Mesenchymal stem cell (in vitro differentiated cells and primary cell): Measurements from ENCODE around the gene FLNC.

ENCODE experiments used
- DNase-seq: peaks from one replicate; pipeline ENCODE4 v3.0.0-alpha.2; 2013
- H2AFZ ChIP-seq: one replicate; pipeline ENCODE4 v1.6.1; 2013; ENCODE audit warnings: low read depth, mild to moderate bottlenecking, control low read depth, inconsistent platforms, low read length, moderate library complexity
- H2AK5ac ChIP-seq: 2 replicates; pipeline ENCODE4 v1.6.1; 2013; ENCODE audit warnings: low read length, moderate library complexity, mild to moderate bottlenecking, inconsistent platforms; ENCODE audit not compliant: severe bottlenecking
- H2BK120ac ChIP-seq: one replicate; pipeline ENCODE4 v1.6.1; 2013; ENCODE audit warnings: low read depth, mild to moderate bottlenecking, inconsistent platforms, low read length, moderate library complexity
- H2BK12ac ChIP-seq, 2 experiments: one replicate each; pipeline ENCODE4 v1.6.1; 2013; ENCODE audit warnings: inconsistent platforms in 2 of 2, low read length in 2 of 2, mild to moderate bottlenecking in 2 of 2, moderate library complexity in 2 of 2, control low read depth in 1 of 2
- H2BK15ac ChIP-seq: one replicate; pipeline ENCODE4 v1.6.1; 2013; ENCODE audit warnings: mild to moderate bottlenecking, low read depth, inconsistent platforms; ENCODE audit not compliant: poor library complexity, severe bottlenecking
- H2BK5ac ChIP-seq: 2 replicates; pipeline ENCODE4 v1.6.1; 2013; ENCODE audit warnings: low read depth, mild to moderate bottlenecking, low read length, control low read depth, inconsistent platforms; ENCODE audit not compliant: poor library complexity, severe bottlenecking
- H3K14ac ChIP-seq, 2 experiments: one replicate each; pipeline ENCODE4 v1.6.1; 2013; ENCODE audit warnings: inconsistent platforms in 2 of 2, low read length in 2 of 2, control low read depth in 1 of 2, mild to moderate bottlenecking in 1 of 2, moderate library complexity in 1 of 2
- H3K18ac ChIP-seq, 2 experiments: one replicate each; pipeline ENCODE4 v1.6.1; 2013; ENCODE audit warnings: inconsistent platforms in 2 of 2, low read length in 2 of 2, control low read depth in 1 of 2, low read depth in 1 of 2, mild to moderate bottlenecking in 1 of 2
- H3K23ac ChIP-seq, 2 experiments: one replicate each; pipeline ENCODE4 v1.6.1; 2013; ENCODE audit warnings: inconsistent platforms in 2 of 2, low read length in 2 of 2, mild to moderate bottlenecking in 2 of 2, moderate library complexity in 2 of 2, control low read depth in 1 of 2
- H3K27ac ChIP-seq: 2 replicates; pipeline ENCODE4 v1.5.1; 2013; ENCODE audit warnings: mild to moderate bottlenecking, moderate library complexity, low read length, control low read depth, inconsistent platforms; ENCODE audit not compliant: poor library complexity, severe bottlenecking
- H3K27me3 ChIP-seq, 2 experiments: 2 replicates each; pipeline versions ENCODE4 v1.6.1 to v1.7.0; 2013; ENCODE audit warnings: low read length in 2 of 2, mild to moderate bottlenecking in 2 of 2, moderate library complexity in 2 of 2, control low read depth in 1 of 2, inconsistent platforms in 1 of 2; ENCODE audit not compliant: control insufficient read depth in 1 of 2, insufficient read depth in 1 of 2
- H3K36me3 ChIP-seq, 2 experiments: 2 replicates each; pipeline versions ENCODE4 v1.6.1 to v1.7.0; 2013; ENCODE audit warnings: low read length in 2 of 2, control low read depth in 1 of 2, inconsistent platforms in 1 of 2, low read depth in 1 of 2, mild to moderate bottlenecking in 1 of 2; ENCODE audit not compliant: insufficient read depth in 2 of 2, control insufficient read depth in 1 of 2
- H3K4ac ChIP-seq, 2 experiments: one replicate each; pipeline ENCODE4 v1.6.1; 2013; ENCODE audit warnings: inconsistent platforms in 2 of 2, low read length in 2 of 2, mild to moderate bottlenecking in 2 of 2, moderate library complexity in 2 of 2, control low read depth in 1 of 2, low read depth in 1 of 2
- H3K4me1 ChIP-seq: 2 replicates; pipeline ENCODE4 v1.6.1; 2013; ENCODE audit warnings: low read depth, low read length, control low read depth; ENCODE audit not compliant: control insufficient read depth, insufficient read depth
- H3K4me2 ChIP-seq: 2 replicates; pipeline ENCODE4 v1.6.1; 2013; ENCODE audit warnings: low read length, mild to moderate bottlenecking, inconsistent platforms; ENCODE audit not compliant: poor library complexity, severe bottlenecking
- H3K4me3 ChIP-seq, 2 experiments: 2 replicates each; pipeline versions ENCODE4 v1.5.1 to v1.7.0; 2013; ENCODE audit warnings: low read length in 2 of 2, mild to moderate bottlenecking in 2 of 2, control low read depth in 1 of 2, low read depth in 1 of 2; ENCODE audit not compliant: insufficient read depth in 1 of 2
- H3K79me1 ChIP-seq: replicated peaks from 2 replicates; pipeline ENCODE4 v1.6.1; 2013; ENCODE audit warnings: mild to moderate bottlenecking, control low read depth, low read length, inconsistent platforms; ENCODE audit not compliant: poor library complexity, severe bottlenecking
- H3K9ac ChIP-seq: 2 replicates; pipeline ENCODE4 v1.7.0; 2013; ENCODE audit warnings: mild to moderate bottlenecking, low read length, moderate library complexity
- H3K9me3 ChIP-seq: 2 replicates; pipeline ENCODE4 v1.7.0; 2013; ENCODE audit warnings: mild to moderate bottlenecking, low read length; ENCODE audit not compliant: control insufficient read depth
- H4K8ac ChIP-seq: one replicate; pipeline ENCODE4 v1.6.1; 2013; ENCODE audit warnings: inconsistent platforms, mild to moderate bottlenecking, low read length, moderate library complexity
- H4K91ac ChIP-seq: one replicate; pipeline ENCODE4 v1.6.1; 2013; ENCODE audit warnings: mild to moderate bottlenecking, low read length, inconsistent platforms
- WGBS: methylation state at CpG from one replicate; pipeline ENCODE4 v1.1.7; 2013; ENCODE audit warnings: mixed read lengths; 5-methylcytosine and 5-hydroxymethylcytosine counted together

Gene FLNC

GRCh38 chr7:128893251-128894100, 63.3 kb downstream of the FLNC start:
- Histone ChIP-seq H3K4me2 (no peak overlapping the region), H4K91ac (no peak overlapping the region), H3K36me3 (peaks cover 0 to 44% of the 10 kb centered on the region in 2 experiments), H3K4me1 (peaks cover 10% of the 10 kb centered on the region), H3K9ac (no peak overlapping the region), H3K18ac (no peak overlapping the region), H2AFZ (no peak overlapping the region), H3K79me1 (no peaks in the 10 kb centered on the region), H2AK5ac (no peak overlapping the region), H3K27ac (no peak overlapping the region), H3K9me3 (no peaks in the 10 kb centered on the region), H4K8ac (peak overlapping the region; percentile 9), H2BK12ac (no peak overlapping the region), H2BK5ac (no peak overlapping the region), H3K4ac (no peak overlapping the region), H2BK120ac (no peak overlapping the region), H3K27me3 (peaks cover 0 to 23% of the 10 kb centered on the region in 2 experiments), H2BK15ac (no peak overlapping the region), H3K14ac (no peak overlapping the region), H3K4me3 (peak overlapping the region in 1 of 2 experiments; percentile 15), H3K23ac (no peak overlapping the region)
- WGBS: 94% methylated on average over 21 of the region's 23 CpGs
- DNase-seq: no peak

- Histone ChIP-seq H3K4me2 (no peak overlapping the region), H3K36me3 (peaks cover 0 to 39% of the 10 kb centered on the region in 2 experiments), H2BK5ac (no peak overlapping the region), H3K23ac (no peak overlapping the region), H3K9ac (no peak overlapping the region), H3K4me1 (peaks cover 10% of the 10 kb centered on the region), H2BK15ac (no peak overlapping the region), H4K91ac (no peak overlapping the region), H3K79me1 (no peaks in the 10 kb centered on the region), H3K18ac (no peak overlapping the region), H2BK12ac (no peak overlapping the region), H4K8ac (no peak overlapping the region), H3K9me3 (peaks cover under 1% of the 10 kb centered on the region), H3K4me3 (no peak overlapping the region), H2AFZ (no peak overlapping the region), H3K14ac (no peak overlapping the region), H2AK5ac (no peak overlapping the region), H2BK120ac (no peak overlapping the region), H3K4ac (no peak overlapping the region), H3K27me3 (peaks cover 0 to 18% of the 10 kb centered on the region in 2 experiments), H3K27ac (no peak overlapping the region)
- DNase-seq: no peak
- 86% methylated on average over 4 of the region's 6 CpGs for WGBS
Observed at GRCh38 chr7:128894101-128894440, 63.9 kb downstream of the FLNC start.

GRCh38 chr7:128895320-128895719, 65.1 kb downstream of the FLNC start:
- peaks cover 0 to 37% of the 10 kb centered on the region in 2 experiments for H3K36me3 ChIP-seq
- peaks cover 9% of the 10 kb centered on the region for H3K9me3 ChIP-seq
- no peak overlapping the region for H3K4me2 ChIP-seq
- H2AFZ ChIP-seq: no peak overlapping the region
- no peak overlapping the region for H2BK120ac ChIP-seq
- no peak overlapping the region for H2BK12ac ChIP-seq
- H4K91ac ChIP-seq: no peak overlapping the region
- H4K8ac ChIP-seq: no peak overlapping the region
- 96% methylated on average over 3 of the region's 3 CpGs for WGBS
- H3K14ac ChIP-seq: no peak overlapping the region
- H3K23ac ChIP-seq: no peak overlapping the region
- no peak overlapping the region for H3K18ac ChIP-seq
- H3K4me3 ChIP-seq: no peak overlapping the region
- no peak overlapping the region for H3K4ac ChIP-seq
- peaks cover 8% of the 10 kb centered on the region for H3K4me1 ChIP-seq
- no peak for DNase-seq
- H3K9ac ChIP-seq: no peak overlapping the region
- no peaks in the 10 kb centered on the region for H3K79me1 ChIP-seq
- H2AK5ac ChIP-seq: no peak overlapping the region
- peaks cover 0 to 15% of the 10 kb centered on the region in 2 experiments for H3K27me3 ChIP-seq
- H3K27ac ChIP-seq: no peak overlapping the region
- no peak overlapping the region for H2BK5ac ChIP-seq
- no peak overlapping the region for H2BK15ac ChIP-seq

GRCh38 chr7:128899392-128899791, 69.2 kb downstream of the FLNC start:
- H3K36me3 ChIP-seq: peaks cover 0 to 17% of the 10 kb centered on the region in 2 experiments
- H2BK120ac ChIP-seq: no peak overlapping the region
- H3K79me1 ChIP-seq: no peaks in the 10 kb centered on the region
- no peak overlapping the region for H3K14ac ChIP-seq
- H3K18ac ChIP-seq: no peak overlapping the region
- no peak overlapping the region for H3K4ac ChIP-seq
- no peak overlapping the region for H3K9ac ChIP-seq
- H2BK5ac ChIP-seq: no peak overlapping the region
- H2AK5ac ChIP-seq: no peak overlapping the region
- H3K4me3 ChIP-seq: no peak overlapping the region
- H3K4me2 ChIP-seq: no peak overlapping the region
- no peak overlapping the region for H3K23ac ChIP-seq
- no peak overlapping the region for H2BK15ac ChIP-seq
- no peak overlapping the region for H2BK12ac ChIP-seq
- H3K9me3 ChIP-seq: peaks cover 9% of the 10 kb centered on the region
- peaks cover 18% of the 10 kb centered on the region for H3K4me1 ChIP-seq
- no peak overlapping the region for H4K8ac ChIP-seq
- peak; percentile 28 for DNase-seq
- no peak overlapping the region for H3K27ac ChIP-seq
- H3K27me3 ChIP-seq: peaks cover 0 to 4% of the 10 kb centered on the region in 2 experiments
- no peak overlapping the region for H2AFZ ChIP-seq
- no peak overlapping the region for H4K91ac ChIP-seq
